Activated CD4-positive, alpha-beta T cell treated with anti-CD3 and anti-CD28 coated beads, Interleukin-2, amount 50 U/mL, for 4 hours (primary cell): ENCODE data around the gene SSNA1.

Experiments used
- DNase-seq, 2 experiments: peaks; one replicate each; pipeline ENCODE4 v3.0.0-alpha.2; 2020

Gene SSNA1

GRCh38 chr9:137168904-137169856 is 19.3 kb upstream of the SSNA1 start:
- DNase-seq: no peak

- no peak for DNase-seq
Measured at GRCh38 chr9:137169896-137170358, 18.5 kb upstream of the SSNA1 start, which contains the start of gene LRRC26. LRRC26 (minus strand) TSS chr9:137170051; CDS start chr9:137169943, 108 bp downstream.

DNA sequence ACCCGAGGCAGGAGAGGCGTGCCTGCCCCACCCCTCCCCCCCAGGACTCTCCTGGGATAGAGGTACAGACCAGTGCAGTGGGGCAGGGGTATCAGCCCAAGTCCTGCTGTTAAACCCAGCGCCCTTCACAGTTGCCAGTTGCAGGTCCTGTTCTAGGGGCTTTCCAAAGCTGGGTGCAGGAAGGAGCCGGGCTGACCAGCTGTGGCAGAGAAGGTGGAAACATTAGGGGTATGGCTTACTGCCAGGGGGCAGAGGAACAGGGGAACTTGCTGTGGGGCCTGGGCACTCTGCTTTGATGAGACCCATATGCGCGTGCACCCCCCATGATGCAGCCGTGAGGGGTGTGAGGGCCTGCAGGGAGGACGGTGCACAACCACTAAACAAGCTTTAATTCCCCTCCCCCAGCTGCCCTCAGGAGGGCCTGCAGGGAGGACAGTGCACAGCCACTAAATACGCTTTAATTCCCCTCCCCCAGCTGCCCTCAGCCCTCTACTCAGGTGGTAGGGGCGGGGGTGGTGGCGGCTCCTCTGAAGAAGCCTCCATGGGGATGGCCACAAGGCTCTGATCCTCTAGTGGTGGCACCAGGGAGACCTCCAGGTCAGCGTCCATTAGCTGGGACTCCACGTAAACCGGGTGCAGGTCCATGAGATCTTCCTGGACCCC is 17.9 kb upstream of the SSNA1 start:
- DNase-seq: no peak

- DNase-seq: no peak
Measured at GRCh38 chr9:137171149-137171900, 17.2 kb upstream of the SSNA1 start.

GRCh38 chr9:137172901-137173795 is 15.3 kb upstream of the SSNA1 start:
- no peak for DNase-seq

GRCh38 chr9:137173796-137174664 is 14.4 kb upstream of the SSNA1 start:
- no peak for DNase-seq

GRCh38 chr9:137174722-137175293 is 13.7 kb upstream of the SSNA1 start:
- peak in 1 of 2 experiments; percentile 15 for DNase-seq

GRCh38 chr9:137175345-137175961 is 13.0 kb upstream of the SSNA1 start:
- DNase-seq: no peak

GRCh38 chr9:137176302-137177182 is 11.9 kb upstream of the SSNA1 start:
- peak in 1 of 2 experiments; percentile 9 for DNase-seq

DNA sequence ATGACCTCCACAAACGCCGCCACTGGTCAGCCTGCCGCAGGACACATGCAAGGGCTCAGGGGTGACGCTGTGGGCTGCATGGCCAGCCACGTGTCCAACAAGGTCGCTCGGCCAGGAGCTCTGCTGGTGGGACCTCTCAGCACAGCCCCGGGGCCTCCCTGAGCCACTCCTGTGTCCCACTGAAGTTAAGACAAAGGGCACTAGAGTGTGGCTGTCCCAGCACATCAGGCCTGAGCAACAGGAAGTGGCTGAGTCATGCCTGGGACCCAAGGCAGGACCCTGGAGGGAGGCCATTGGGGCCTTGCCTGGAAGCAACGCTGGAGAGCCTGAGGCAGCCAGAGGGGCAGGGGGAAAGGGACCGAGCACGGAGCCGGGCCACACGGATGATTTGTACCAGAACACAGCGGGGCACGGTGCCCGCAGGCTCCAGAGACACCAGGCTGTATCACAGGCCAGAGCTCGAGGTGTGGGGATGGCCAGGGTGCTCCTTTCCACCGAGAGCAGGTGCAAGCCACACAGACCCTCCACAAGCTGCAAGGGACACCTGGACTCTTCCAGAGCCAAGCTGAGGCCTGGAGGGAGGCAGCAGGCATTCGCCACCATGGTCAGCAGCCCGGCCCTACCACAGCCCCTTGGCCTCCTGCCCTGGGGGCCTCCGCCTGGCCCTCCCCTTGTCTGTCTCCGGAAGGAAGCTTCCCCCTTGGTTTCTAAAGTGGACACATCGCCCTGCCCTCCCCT is 10.1 kb upstream of the SSNA1 start:
- no peak for DNase-seq

DNA sequence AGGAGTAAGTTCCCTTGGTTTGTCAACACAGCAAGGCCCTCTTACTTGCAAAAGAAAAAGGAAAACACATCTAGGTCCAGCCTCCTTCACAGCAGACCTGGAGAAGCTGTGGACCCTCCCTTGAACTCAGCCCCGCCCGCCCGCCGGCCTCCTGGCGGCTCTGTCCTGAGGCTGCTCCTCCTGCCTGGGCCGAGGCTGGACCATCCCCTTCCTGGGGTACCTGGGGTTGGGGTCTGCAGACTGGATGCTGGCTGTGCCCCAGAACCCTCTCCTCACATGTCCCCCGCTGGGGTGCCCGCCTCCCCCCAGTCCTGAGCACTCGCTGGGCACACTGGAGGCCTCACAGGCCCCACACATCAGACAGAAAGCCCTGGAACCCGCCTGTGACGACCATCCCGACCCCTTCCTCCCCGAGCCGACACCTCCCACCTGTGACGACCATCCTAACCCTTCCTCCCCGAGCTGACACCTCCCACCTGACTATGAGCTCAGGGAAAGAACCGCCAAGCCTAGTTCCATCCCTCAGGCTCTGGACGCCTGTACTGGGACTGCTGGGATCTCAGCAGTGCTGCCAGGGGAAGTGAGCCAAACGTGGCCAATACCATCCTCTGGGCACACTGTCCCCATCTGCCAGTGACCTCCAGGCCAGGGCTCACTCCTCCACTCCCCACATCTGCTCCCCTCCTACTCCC is 9.4 kb upstream of the SSNA1 start:
- no peak for DNase-seq

DNA sequence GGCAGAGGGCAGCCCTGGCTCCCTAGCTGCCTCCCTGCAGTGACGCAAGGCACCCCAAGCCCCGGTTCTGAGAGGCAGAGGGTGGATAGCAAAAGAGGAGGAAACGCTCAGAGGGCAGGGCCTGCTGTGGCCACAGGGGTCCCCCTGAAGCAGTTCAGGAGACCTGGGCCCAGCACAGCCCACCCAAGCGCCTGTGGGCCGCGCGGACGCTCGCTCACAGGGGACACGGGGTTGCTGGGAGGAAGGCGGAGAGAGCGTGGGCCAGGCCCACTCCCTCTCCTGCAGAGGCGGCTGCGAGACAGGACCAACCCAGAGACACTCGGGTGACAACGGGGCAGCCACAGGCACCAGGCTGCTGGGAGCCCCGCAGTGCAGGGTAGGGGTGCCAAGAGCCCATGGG is 8.7 kb upstream of the SSNA1 start:
- DNase-seq: no peak

GRCh38 chr9:137180491-137180890 is 8.0 kb upstream of the SSNA1 start:
- DNase-seq: no peak

GRCh38 chr9:137181680-137182079 is 6.8 kb upstream of the SSNA1 start:
- no peak for DNase-seq

- DNase-seq: no peak
Measured at GRCh38 chr9:137182836-137183235, 5.6 kb upstream of the SSNA1 start.

- DNase-seq: no peak
Measured at GRCh38 chr9:137183980-137184595, 4.4 kb upstream of the SSNA1 start.
